Left lung (tissue), 10 donors: ENCODE measurements around the gene OR10AD1. TPM values are rescaled to one million over a fixed set of nuclear protein-coding genes. Genes with fewer than 3 reads are reported as not detected.

ENCODE experiments used
- ATAC-seq: fragments of 200-7000 bp; cut with Tn5 transposase; one replicate; pipeline ENCODE4 v1.9.1; 2020; ENCODE audit warnings: moderate library complexity
- DNase-seq, 4 donors: peaks; one replicate each; pipeline ENCODE4 v3.0.0-alpha.2; 2013 to 2020
- H3K27ac ChIP-seq, 2 donors: fragments of 200-600 bp; sonication (generic) in 1 of 2; one replicate each; pipeline versions ENCODE4 v1.5.0 to v1.8.0; 2020 to 2021
- H3K27me3 ChIP-seq, 2 donors: fragments of 200-600 bp; sonication (generic) in 1 of 2; one replicate each; pipeline versions ENCODE4 v1.5.0 to v1.8.0; 2020 to 2021
- H3K36me3 ChIP-seq, 2 donors: fragments of 200-600 bp; sonication (generic) in 1 of 2; one replicate each; pipeline versions ENCODE4 v1.5.0 to v1.8.0; 2020 to 2021
- H3K4me1 ChIP-seq, 2 donors: fragments of 200-600 bp; one replicate each; pipeline ENCODE4 v1.8.0; 2021
- H3K4me3 ChIP-seq, 2 donors: fragments of 200-600 bp; sonication (generic) in 1 of 2; one replicate each; pipeline versions ENCODE4 v1.5.0 to v1.8.0; 2020 to 2021; ENCODE audit warnings: mild to moderate bottlenecking in 1 of 2
- H3K9me3 ChIP-seq, 2 donors: fragments of 200-600 bp; sonication (generic) in 1 of 2; one replicate each; pipeline versions ENCODE4 v1.5.0 to v1.8.0; 2020 to 2021
- CTCF ChIP-seq, 2 donors: fragments of 200-600 bp; sonication (generic) in 1 of 2; IDR thresholded peaks; one replicate each; pipeline versions ENCODE4 v1.5.0 to v1.8.0; 2021; ENCODE audit warnings: antibody characterized with exemption in 2 of 2
- intact Hi-C, 2 donors: fragments of 100-400 bp; cut with DNase I; formaldehyde crosslinking; loops; one replicate each; pipeline versions ENCODE4 v1.11.2 to v1.14.2; 2022
- polyA plus RNA-seq, 6 donors: library from polyadenylated mRNA; unstranded; fragments of 120-200 nt; gene quantifications; one replicate each; pipeline ENCODE4 v1.2.1, GENCODE V29; 2013; ENCODE audit not compliant: insufficient read length in 6 of 6
- total RNA-seq, 2 donors: library from RNA; stranded (reverse); fragmentation: NEBNext Ultra II Directional; extraction: Animal tissue kit (Norgen Biotek cat#: 25700); gene quantifications; one replicate each; pipeline ENCODE4 v1.2.1, GENCODE V29; 2021
- donor health status: DM: no; HTN: yes; CAD: no.
- donor health status: DM: no; HTN: no; CAD: no.

The OR10AD1 gene
- total and polyA plus RNA-seq, 8 donors, result 0.50 to 1.3 (median 0.89) TPM; not detected in 2

GRCh38 chr12:48163150-48163747, 39.8 kb downstream of the OR10AD1 start:
- intact Hi-C loops, result no loop called here
- ATAC-seq (no peak), DNase-seq (no peak)
- no peak overlapping the region for H3K4me3 ChIP-seq
- H3K9me3 ChIP-seq, result no peaks in the 10 kb centered on the region
- H3K4me1 ChIP-seq, result no peaks in the 10 kb centered on the region
- TF ChIP-seq CTCF (IDR thresholded peaks at IDR 0.05), result no peak
- H3K27ac ChIP-seq, result no peak overlapping the region
- H3K27me3 ChIP-seq, result peaks cover 0 to 15% of the 10 kb centered on the region in 2 donors
- H3K36me3 ChIP-seq, result no peaks in the 10 kb centered on the region

GRCh38 chr12:48160807-48161206, 42.3 kb downstream of the OR10AD1 start:
- DNase-seq (peak in 1 of 4 donors; percentile 39), ATAC-seq (no peak)
- peaks cover 0 to 14% of the 10 kb centered on the region in 2 donors for H3K4me1 ChIP-seq
- no peak for TF ChIP-seq CTCF (IDR thresholded peaks at IDR 0.05)
- no peak overlapping the region for H3K4me3 ChIP-seq
- intact Hi-C loops, result no loop called here
- no peaks in the 10 kb centered on the region for H3K36me3 ChIP-seq
- H3K27me3 ChIP-seq, result no peaks in the 10 kb centered on the region
- H3K27ac ChIP-seq, result no peak overlapping the region
- no peaks in the 10 kb centered on the region for H3K9me3 ChIP-seq

GRCh38 chr12:48160046-48160445, 43.0 kb downstream of the OR10AD1 start:
- Histone ChIP-seq H3K4me1 (peaks cover 0 to 14% of the 10 kb centered on the region in 2 donors), H3K4me3 (no peak overlapping the region), H3K27me3 (no peaks in the 10 kb centered on the region), H3K36me3 (no peaks in the 10 kb centered on the region), H3K9me3 (no peaks in the 10 kb centered on the region), H3K27ac (no peak overlapping the region)
- no peak for TF ChIP-seq CTCF (IDR thresholded peaks at IDR 0.05)
- intact Hi-C loops, result no loop called here
- no peak for ATAC-seq
- no peak for DNase-seq

GRCh38 chr12:48157889-48158370, 45.2 kb downstream of the OR10AD1 start:
- peak overlapping the region; percentile 78 to 97 for H3K4me3 ChIP-seq
- ATAC-seq (no peak), DNase-seq (no peak)
- peaks cover 0 to 5% of the 10 kb centered on the region in 2 donors for H3K36me3 ChIP-seq
- H3K4me1 ChIP-seq, result peaks cover 0 to 18% of the 10 kb centered on the region in 2 donors
- TF ChIP-seq CTCF (IDR thresholded peaks at IDR 0.05), result peak in 1 of 2 donors; percentile 5
- no peaks in the 10 kb centered on the region for H3K9me3 ChIP-seq
- H3K27ac ChIP-seq, result peak overlapping the region; percentile 83 to 89
- intact Hi-C loops, result loop anchor here in 1 of 2 donors (5.0 kb wide), 1 partner anchor 51 kb away; the partner anchor contains the start of gene SENP1
- no peaks in the 10 kb centered on the region for H3K27me3 ChIP-seq

- H3K27me3 ChIP-seq, result no peaks in the 10 kb centered on the region
- TF ChIP-seq CTCF (IDR thresholded peaks at IDR 0.05), result peak; percentile 26 to 53
- intact Hi-C loops, result loop anchor here in 1 of 2 donors (5.0 kb wide), 1 partner anchor 50 kb away; the partner anchor contains the start of gene SENP1
Measured at GRCh38 chr12:48157018-48157888, 45.8 kb downstream of the OR10AD1 start, which contains the start of gene ASB8. ASB8 (minus strand) TSS chr12:48157515; CDS start chr12:48153496, 4,019 bp downstream.

More at GRCh38 chr12:48157018-48157888, 45.8 kb downstream of the OR10AD1 start, which contains the start of gene ASB8:
- Histone ChIP-seq H3K27ac (peak within 1 kb of the TSS; percentile 83 to 89), H3K4me1 (peaks cover 0 to 18% of the 10 kb centered on the region in 2 donors), H3K36me3 (peaks cover 0 to 12% of the 10 kb centered on the region in 2 donors), H3K9me3 (no peaks in the 10 kb centered on the region), H3K4me3 (peak within 1 kb of the TSS; percentile 78 to 97)
- DNase-seq (peak; percentile 97 to 99 (median 98)), ATAC-seq (peak; percentile 98)
